ENCODE data around the gene TRIP10. TPM values are rescaled to one million over a fixed set of nuclear protein-coding genes. Genes with fewer than 3 reads are reported as not detected.

The TRIP10 gene
- total and polyA plus RNA-seq, 2 of the 13 experiments (the other 11 are each of a cell fraction or from before 2014, with no cell fraction given) = 32.5 to 33.2 TPM

- TF ChIP-seq, protein P1, sequence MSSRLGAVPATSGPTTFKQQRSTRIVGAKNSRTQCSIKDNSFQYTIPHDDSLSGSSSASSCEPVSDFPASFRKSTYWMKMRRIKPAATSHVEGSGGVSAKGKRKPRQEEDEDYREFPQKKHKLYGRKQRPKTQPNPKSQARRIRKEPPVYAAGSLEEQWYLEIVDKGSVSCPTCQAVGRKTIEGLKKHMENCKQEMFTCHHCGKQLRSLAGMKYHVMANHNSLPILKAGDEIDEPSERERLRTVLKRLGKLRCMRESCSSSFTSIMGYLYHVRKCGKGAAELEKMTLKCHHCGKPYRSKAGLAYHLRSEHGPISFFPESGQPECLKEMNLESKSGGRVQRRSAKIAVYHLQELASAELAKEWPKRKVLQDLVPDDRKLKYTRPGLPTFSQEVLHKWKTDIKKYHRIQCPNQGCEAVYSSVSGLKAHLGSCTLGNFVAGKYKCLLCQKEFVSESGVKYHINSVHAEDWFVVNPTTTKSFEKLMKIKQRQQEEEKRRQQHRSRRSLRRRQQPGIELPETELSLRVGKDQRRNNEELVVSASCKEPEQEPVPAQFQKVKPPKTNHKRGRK (CRISPR knock-in tag; IDR thresholded peaks at IDR 0.05) = no peak
- 0 out of 2 replicates have a peak, but pooled peaks have one; percentile 42 for TF ChIP-seq ZBTB38 (CRISPR knock-in tag; IDR thresholded peaks at IDR 0.05)
- TF ChIP-seq RCOR2 (CRISPR knock-in tag; IDR thresholded peaks at IDR 0.05) = no peak
- TF ChIP-seq, protein P2, sequence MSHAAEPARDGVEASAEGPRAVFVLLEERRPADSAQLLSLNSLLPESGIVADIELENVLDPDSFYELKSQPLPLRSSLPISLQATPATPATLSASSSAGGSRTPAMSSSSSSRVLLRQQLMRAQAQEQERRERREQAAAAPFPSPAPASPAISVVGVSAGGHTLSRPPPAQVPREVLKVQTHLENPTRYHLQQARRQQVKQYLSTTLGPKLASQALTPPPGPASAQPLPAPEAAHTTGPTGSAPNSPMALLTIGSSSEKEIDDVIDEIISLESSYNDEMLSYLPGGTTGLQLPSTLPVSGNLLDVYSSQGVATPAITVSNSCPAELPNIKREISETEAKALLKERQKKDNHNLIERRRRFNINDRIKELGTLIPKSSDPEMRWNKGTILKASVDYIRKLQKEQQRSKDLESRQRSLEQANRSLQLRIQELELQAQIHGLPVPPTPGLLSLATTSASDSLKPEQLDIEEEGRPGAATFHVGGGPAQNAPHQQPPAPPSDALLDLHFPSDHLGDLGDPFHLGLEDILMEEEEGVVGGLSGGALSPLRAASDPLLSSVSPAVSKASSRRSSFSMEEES (CRISPR knock-in tag; IDR thresholded peaks at IDR 0.05) = peak; percentile 95
- TF ChIP-seq AKAP8 (CRISPR knock-in tag; IDR thresholded peaks at IDR 0.05) = no peak
- TF ChIP-seq RORA (CRISPR knock-in tag; IDR thresholded peaks at IDR 0.05) = no peak
- TF ChIP-seq ATF7 (IDR thresholded peaks at IDR 0.05) = no peak
- no peak for TF ChIP-seq ATF7 (CRISPR knock-in tag; IDR thresholded peaks at IDR 0.05)
- TF ChIP-seq ONECUT2 (CRISPR knock-in tag; IDR thresholded peaks at IDR 0.05) = no peak; the same call in 1 of the 2 replicates
- TF ChIP-seq NFE2L2 (IDR thresholded peaks at IDR 0.05; ENCODE audit: low read length) = no peak
- TF ChIP-seq ZNF382 (CRISPR knock-in tag; IDR thresholded peaks at IDR 0.05; ENCODE audit: borderline replicate concordance) = no peak
- TF ChIP-seq SETDB1 (CRISPR knock-in tag; IDR thresholded peaks at IDR 0.05; ENCODE audit: borderline replicate concordance) = no peak
- TF ChIP-seq JDP2 (CRISPR knock-in tag; IDR thresholded peaks at IDR 0.05; ENCODE audit: borderline replicate concordance) = no peak
- TF ChIP-seq NR2F2 (IDR thresholded peaks at IDR 0.05; ENCODE audit: borderline replicate concordance, low read depth) = no peak; the same call in 1 of the 2 replicates
- TF ChIP-seq ZNF430 (CRISPR knock-in tag; IDR thresholded peaks at IDR 0.05) = peak; percentile 87; the same call in 1 of the 2 replicates
- TF ChIP-seq ZNF652 (CRISPR knock-in tag; IDR thresholded peaks at IDR 0.05; ENCODE audit: borderline replicate concordance, low read depth) = peak; percentile 42; the same call in 1 of the 2 replicates
- TF ChIP-seq ZNF564 (CRISPR knock-in tag; IDR thresholded peaks at IDR 0.05) = no peak
- TF ChIP-seq ELF1 (CRISPR knock-in tag; IDR thresholded peaks at IDR 0.05) = peak; percentile 67
- TF ChIP-seq ZNF513 (CRISPR knock-in tag; conservative IDR thresholded peaks at IDR 0.05) = no peak
- peak; percentile 90 for TF ChIP-seq HNF1B (CRISPR knock-in tag; IDR thresholded peaks at IDR 0.05)
- TF ChIP-seq, protein P3, sequence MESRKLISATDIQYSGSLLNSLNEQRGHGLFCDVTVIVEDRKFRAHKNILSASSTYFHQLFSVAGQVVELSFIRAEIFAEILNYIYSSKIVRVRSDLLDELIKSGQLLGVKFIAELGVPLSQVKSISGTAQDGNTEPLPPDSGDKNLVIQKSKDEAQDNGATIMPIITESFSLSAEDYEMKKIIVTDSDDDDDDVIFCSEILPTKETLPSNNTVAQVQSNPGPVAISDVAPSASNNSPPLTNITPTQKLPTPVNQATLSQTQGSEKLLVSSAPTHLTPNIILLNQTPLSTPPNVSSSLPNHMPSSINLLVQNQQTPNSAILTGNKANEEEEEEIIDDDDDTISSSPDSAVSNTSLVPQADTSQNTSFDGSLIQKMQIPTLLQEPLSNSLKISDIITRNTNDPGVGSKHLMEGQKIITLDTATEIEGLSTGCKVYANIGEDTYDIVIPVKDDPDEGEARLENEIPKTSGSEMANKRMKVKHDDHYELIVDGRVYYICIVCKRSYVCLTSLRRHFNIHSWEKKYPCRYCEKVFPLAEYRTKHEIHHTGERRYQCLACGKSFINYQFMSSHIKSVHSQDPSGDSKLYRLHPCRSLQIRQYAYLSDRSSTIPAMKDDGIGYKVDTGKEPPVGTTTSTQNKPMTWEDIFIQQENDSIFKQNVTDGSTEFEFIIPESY (CRISPR knock-in tag; IDR thresholded peaks at IDR 0.05) = peak; percentile 65; the same call in 1 of the 2 replicates
Observed at GRCh38 chr19:6753178-6754031, 13.9 kb downstream of the TRIP10 start (continued).

Measured in HepG2 (cell line).